GM19372 (cell line): ENCODE data around the gene IQSEC2.

ENCODE experiments used
- ATAC-seq: cut with Tn5 transposase; IDR thresholded peaks from one replicate; pipeline ENCODE4 v1.9.1; 2021; ENCODE audit warnings: mild to moderate bottlenecking, low read depth, moderate library complexity; ENCODE audit not compliant: unreplicated experiment

Gene IQSEC2

GRCh38 chrX:53305996-53306937, 24.9 kb upstream of the IQSEC2 start:
- ATAC-seq = no peak

- no peak for ATAC-seq
These were observed 24.0 kb upstream of the IQSEC2 start for GRCh38 chrX:53305219-53305995.

GRCh38 chrX:53303195-53303594, 21.8 kb upstream of the IQSEC2 start:
- ATAC-seq = no peak

- ATAC-seq = no peak
These were observed 18.8 kb upstream of the IQSEC2 start for GRCh38 chrX:53300157-53300556.

GRCh38 chrX:53294024-53294648, 12.8 kb upstream of the IQSEC2 start:
- ATAC-seq = no peak

- no peak for ATAC-seq
These were observed 10.2 kb upstream of the IQSEC2 start for GRCh38 chrX:53291596-53291995.

GRCh38 chrX:53290441-53291041, 9.2 kb upstream of the IQSEC2 start:
- ATAC-seq = no peak

GRCh38 chrX:53288189-53288588, 6.8 kb upstream of the IQSEC2 start:
- no peak for ATAC-seq

GRCh38 chrX:53287493-53288138, 6.2 kb upstream of the IQSEC2 start:
- no peak for ATAC-seq

- ATAC-seq = no peak
These were observed 4.8 kb upstream of the IQSEC2 start for GRCh38 chrX:53286171-53286570.

- no peak for ATAC-seq
These were observed 4.2 kb upstream of the IQSEC2 start for GRCh38 chrX:53285591-53285990.

- ATAC-seq = no peak
These were observed 3.5 kb upstream of the IQSEC2 start for GRCh38 chrX:53284684-53285447.

- no peak for ATAC-seq
These were observed 2.2 kb upstream of the IQSEC2 start for GRCh38 chrX:53283567-53283966.

GRCh38 chrX:53283099-53283498, 1.7 kb upstream of the IQSEC2 start:
- no peak for ATAC-seq

GRCh38 chrX:53281963-53282695, 745 bp upstream of the IQSEC2 start:
- ATAC-seq = no peak

GRCh38 chrX:53280331-53281320, 758 bp downstream of the IQSEC2 start:
- ATAC-seq = no peak
